Fibroblast of lung (primary cell): ENCODE results near the gene YEATS4.

Source experiments
- CTCF ChIP-seq, 2 donors: IDR thresholded peaks in 1 of 2; conservative IDR thresholded peaks in 1 of 2; 1 replicate in 1 of 2; 2 replicates in 1 of 2; pipeline ENCODE4 v1.5.1; 2011 to 2012; ENCODE audit warnings: low read length in 2 of 2, control low read depth in 1 of 2, inconsistent platforms in 1 of 2, low read depth in 1 of 2, mild to moderate bottlenecking in 1 of 2
- EZH2 ChIP-seq: IDR thresholded peaks from 2 replicates; pipeline ENCODE4 v1.5.1; 2012; ENCODE audit warnings: low read length, control low read depth, mild to moderate bottlenecking; ENCODE audit errors: missing control alignments

- TF ChIP-seq CTCF (conservative IDR thresholded peaks at IDR 0.05 in 1 of 2, IDR thresholded peaks at IDR 0.05 in 1 of 2; ENCODE audit: low read depth in 1 of 2, low read length in 2 of 2) (no peak), EZH2 (no peak)
Observed at GRCh38 chr12:69386921-69387320, 27.4 kb downstream of the YEATS4 start.
